Stromal cell of bone marrow (primary cell): ENCODE measurements around the gene TMPRSS7.
A peak's percentile ranks its signal among the peaks of the same experiment; 100 is the strongest.
"Not testable (repeated sequence)": the region's sequence is repeated elsewhere in the genome, so short reads cannot be mapped to it uniquely, and the experiment has no call there.

Source experiments
- DNase-seq: peaks from one replicate; pipeline ENCODE4 v3.0.0-alpha.2; 2012; ENCODE audit warnings: low read depth

TMPRSS7 gene

GRCh38 chr3:112059497-112059896 is 25.0 kb downstream of the TMPRSS7 start:
- no peak for DNase-seq

DNA sequence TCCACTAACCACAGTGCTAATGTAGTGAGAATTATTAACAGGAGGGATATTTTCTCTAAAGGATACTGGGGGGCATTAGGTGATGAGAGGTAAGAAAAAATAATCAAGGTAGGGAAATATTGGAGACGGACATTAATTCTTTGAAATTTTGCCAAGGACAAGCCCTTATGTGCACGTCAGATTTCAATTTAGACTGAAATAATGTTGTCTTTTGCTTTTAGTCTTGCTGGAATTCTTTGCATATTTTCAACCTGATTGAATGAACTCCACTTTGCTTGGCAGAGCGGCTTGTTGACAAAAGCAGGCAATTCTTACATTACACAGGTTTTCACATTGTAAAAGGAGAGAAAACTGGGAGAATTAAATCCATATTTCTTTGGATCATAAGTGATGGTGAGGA is 26.6 kb downstream of the TMPRSS7 start:
- DNase-seq = no peak

- DNase-seq = not testable (repeated sequence)
Measured at GRCh38 chr3:112072387-112073060, 38.0 kb downstream of the TMPRSS7 start.

- DNase-seq = no peak
Measured at GRCh38 chr3:112074006-112074405, 39.5 kb downstream of the TMPRSS7 start.

DNA sequence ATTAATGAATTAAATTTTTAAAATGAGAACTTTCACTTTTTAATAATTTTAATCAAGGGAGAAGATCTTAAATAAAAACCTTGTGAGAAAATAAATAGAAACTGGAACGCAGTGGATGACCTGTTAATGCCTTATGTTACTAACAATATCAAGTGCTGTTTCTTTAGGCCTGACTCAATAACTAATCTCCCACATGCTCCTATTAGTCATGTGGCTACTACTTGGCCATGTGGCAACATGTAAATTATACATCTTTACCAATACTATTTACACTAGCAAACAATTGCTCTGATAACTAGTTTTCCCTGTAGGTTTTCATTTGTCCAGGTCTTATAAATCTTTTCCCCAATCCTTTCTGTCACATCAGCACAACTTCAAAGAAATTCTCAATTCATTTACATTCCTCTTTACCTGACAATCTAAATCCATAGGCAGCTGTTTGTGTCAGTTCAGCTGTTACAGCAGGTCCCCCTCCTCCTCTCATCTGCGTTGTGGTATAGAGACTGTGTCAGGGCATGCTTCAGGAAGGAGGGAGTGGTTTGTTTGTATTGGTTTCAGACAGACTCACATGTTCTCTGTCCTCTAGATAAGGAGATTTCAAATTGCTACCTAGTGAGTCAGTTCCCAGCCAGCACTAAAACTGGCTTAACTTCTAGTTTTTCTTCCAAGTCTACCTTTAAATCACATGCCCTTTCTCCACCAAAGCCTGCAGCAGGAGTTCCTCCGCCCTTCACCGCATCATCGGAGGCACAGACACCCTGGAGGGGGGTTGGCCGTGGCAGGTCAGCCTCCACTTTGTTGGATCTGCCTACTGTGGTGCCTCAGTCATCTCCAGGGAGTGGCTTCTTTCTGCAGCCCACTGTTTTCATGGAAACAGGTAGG is 40.3 kb downstream of the TMPRSS7 start:
- DNase-seq = no peak

- no peak for DNase-seq
Measured at GRCh38 chr3:112078125-112079083, 43.9 kb downstream of the TMPRSS7 start.

DNA sequence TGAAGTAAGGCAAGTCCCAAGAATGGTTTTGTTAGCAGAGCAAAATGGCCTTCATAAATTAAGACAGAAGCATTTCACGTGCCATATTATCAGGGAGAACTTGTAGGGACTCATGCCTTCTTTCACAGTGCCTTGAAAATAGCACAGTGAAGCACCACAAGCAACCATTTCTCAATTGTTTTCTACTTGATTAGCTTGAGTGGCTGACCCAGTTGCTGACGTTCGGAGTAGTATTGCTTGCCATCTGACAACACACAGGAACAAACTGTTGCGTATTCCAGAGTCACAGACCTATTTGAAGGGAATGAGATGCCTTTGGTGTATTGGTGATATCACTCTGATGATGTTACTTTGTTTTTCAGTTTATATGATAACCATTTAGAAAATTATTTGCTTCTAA is 48.7 kb downstream of the TMPRSS7 start:
- no peak for DNase-seq

DNA sequence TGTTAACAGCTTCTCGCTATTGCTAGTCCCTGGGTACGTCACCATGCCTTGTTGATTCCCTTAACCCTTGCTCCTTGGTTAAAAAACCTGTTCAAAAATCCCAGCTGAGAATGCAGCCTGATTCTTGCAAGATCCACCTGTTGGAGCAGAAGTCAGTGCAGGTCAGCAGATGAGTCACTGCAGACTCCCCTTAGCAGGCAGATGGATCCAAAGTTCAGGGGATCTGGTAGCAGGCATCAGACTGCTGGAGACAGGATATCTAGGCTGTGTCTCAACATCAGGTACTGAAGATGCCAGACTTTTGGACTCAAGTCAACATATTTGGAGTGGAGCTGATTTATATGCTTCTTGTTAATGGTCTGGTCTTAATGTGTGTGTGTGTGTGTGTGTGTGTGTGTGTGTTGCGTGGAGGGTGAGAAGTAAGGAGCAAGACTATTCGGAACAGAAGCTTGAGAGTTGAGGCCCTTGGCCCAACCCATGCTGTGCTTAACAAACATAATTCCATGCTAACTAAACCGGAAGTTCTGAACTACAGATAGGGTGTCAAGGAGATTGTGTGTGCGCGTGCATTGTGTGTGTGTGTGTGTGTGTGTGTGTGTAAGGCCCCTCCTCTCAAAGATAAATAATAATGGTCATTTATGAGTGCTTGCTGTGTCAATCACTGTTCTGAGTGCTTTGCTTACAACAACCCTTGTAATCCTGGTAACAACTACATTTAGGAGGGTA is 50.6 kb downstream of the TMPRSS7 start:
- no peak for DNase-seq

DNA sequence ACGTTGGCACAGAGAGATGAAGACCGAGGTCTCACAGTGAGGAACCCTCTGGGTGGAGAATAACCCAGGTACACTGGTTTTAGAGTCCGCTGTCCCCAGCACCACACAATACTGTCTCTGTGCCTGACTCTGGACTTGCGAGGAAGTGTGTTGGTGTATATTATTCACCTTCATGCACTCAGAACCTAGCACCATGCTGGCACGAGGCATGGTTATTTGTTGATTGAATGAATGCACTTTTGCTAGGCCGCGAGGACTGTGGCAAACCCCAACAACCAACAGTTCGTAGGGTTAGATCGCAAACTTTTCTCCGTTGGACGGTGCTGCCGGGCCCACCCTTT is 51.2 kb downstream of the TMPRSS7 start:
- no peak for DNase-seq

DNA sequence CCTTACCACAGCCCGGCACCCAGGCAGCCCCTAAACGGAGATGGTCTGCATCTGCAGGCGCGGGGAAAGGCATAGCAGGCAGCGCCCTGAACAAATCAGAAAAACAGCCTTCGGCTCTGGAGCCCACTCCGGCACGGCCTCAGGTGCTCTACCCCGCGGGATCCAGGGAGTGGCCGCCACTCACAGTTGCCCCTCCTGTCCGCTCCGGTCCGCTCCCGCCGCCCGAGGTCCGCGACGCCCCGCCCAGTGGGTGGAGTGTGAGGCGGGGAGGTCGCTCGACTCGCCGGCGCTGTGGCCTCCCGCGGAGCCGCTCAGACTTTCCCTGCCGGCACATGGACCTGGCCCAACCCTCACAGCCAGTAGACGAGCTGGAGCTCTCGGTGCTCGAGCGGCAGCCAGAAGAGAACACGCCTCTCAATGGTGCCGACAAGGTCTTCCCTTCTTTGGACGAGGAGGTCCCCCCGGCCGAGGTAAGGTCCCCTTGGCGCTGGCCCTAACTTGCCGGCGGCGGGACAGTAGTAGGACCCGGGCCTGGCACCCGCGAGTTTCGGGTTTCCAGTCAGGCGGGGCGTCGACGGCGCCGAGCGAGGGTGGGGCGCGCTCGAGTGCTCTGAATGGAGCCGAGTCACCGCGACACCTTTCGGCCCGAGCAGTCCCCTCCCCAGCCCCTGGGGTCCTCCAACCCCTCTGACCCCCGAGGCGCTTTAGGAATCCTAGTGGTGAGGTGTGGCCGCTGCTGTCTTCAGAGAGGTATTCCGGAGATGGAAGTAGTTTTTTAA is 51.7 kb downstream of the TMPRSS7 start, which contains the start of gene C3orf52:
Gene C3orf52 (plus strand): TSS at position 314 of the 779 bp plus-strand sequence. CDS start 19 bp downstream, at position 333.
- no peak for DNase-seq

GRCh38 chr3:112086875-112087524 is 52.5 kb downstream of the TMPRSS7 start:
- DNase-seq = peak; percentile 41

- DNase-seq = no peak
Measured at GRCh38 chr3:112087746-112088145, 53.2 kb downstream of the TMPRSS7 start.

GRCh38 chr3:112088944-112089343 is 54.4 kb downstream of the TMPRSS7 start:
- DNase-seq = no peak

DNA sequence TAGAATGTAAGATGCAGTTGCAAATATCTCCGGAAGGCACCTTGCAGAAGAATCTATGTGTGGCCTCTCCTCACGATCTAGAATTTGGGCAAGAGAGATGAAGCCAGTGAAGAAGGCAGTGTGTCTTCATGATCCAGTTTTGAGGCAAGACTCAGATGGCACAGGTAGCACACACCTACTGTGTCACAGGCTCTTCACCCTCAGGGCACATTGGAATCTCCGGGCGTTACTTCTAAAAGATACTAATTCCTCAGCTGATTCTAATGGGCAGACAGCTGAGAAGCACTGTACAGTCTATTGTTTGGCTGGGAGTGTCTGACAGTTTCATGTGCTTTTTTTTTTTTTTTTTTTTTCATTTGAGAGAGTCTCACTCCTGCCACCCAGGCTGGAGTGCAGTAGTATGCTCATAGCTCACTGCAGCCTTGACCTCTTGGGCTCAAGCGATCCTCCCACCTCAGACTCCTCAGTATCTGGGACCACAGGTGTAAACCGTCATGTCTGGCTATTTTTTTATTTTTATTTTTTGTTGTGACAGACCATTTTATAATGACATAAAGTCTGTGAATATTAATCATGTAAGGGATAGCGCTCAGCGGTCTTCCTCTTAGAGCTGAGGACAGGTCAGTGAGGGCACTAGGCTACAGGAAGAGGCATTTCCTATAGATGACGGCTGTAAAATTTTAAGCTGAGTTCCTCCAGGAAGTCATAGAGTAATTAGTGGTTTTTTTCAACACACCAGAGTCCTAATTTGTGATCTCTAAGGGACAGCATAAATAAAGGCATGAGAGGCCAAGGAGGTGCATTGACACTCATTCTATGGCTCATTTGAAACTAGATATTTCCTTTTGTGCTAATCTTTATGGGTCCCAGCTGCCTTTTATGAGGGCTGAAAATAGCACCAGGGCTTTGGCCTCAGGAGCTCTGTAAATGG is 55.7 kb downstream of the TMPRSS7 start:
- DNase-seq = no peak

DNA sequence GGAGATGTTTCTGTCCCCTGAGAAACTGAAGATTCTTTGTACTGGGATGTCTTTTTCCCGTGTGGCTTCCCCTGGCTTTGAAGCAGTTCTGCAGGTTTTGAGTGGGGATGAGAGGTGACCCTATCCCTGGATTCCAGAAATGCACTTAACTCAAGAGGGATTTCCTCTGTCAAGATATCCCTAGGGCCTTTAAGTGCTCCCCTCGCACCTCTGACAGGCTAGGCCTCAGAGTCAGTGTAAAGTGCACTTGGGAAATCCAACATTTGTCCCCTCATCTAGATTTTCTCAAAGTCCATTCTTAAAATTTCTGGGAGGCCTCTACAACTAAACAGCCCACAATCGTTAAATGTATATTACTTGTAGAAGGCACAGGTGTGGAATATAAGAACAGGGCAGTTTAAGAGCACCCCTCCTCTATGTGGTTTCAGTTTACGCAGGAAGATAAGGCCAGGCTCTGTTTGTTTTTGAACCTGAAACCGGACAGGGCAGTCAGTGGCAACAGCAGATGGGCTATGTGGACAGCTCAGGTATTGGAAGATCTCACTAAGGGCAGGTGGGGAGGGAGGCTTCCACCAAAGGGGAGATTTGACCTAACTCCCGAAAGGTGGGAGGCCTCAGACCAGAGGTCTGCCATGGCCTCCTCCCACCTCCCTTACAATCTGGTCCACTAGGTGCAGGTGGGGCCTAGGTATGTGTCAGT is 56.5 kb downstream of the TMPRSS7 start:
- DNase-seq = no peak

- DNase-seq = peak; percentile 39
Measured at GRCh38 chr3:112092496-112093179, 58.1 kb downstream of the TMPRSS7 start.

DNA sequence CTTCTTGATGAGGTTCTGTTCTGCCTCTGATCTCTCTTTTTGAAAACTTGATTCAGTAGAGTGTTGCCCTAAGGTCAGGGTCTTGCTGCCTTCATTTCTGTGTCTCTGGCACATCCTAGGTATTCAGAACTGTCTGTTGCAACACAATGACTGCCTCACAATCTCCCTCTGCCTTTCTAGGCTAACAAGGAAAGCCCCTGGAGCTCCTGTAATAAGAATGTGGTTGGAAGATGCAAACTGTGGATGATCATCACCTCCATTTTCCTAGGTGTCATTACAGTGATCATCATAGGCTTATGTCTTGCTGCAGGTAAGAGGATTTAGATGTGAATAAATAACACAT is 58.6 kb downstream of the TMPRSS7 start:
- no peak for DNase-seq

- no peak for DNase-seq
Measured at GRCh38 chr3:112095731-112096130, 61.2 kb downstream of the TMPRSS7 start.
